Measurements from ENCODE around the gene C9orf72.

C9orf72 gene

DNA sequence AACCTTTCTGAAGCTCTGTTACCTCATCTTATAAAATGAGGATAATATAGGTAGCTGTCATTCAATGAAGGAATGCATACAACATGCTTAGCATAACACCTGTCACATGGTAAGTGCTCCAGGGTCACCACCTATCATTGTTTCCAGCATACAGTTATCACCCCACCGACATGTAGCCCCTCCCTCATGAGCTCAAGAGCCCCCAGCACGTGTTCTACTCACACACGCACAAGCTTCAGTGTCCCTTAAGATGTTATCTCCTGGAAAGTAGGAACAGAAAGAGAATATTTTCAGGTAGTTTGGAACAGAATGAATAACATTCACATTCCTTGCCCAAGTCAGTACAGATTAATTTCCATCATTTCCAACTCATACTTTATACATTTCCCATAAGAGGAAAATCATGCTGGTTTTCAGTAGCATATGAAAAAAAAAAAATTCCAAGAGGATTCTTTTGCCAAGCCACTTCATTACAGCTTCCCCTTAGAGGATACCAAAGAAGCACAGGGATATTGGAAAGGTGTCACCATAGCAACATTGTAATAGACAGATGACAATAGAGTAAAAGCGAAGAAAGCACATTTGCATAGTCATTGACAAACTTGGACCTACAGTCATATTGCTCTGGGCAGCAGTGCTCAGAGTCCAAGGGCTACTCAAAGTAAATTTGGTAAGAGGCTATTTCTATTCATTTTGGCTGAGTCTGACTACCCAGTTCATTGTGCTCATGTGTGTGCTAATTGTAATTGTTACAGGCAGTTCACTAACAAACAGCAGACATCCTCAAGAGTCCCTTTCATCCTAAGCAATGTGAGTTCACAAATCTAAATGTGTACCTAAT is 42.1 kb downstream of the C9orf72 start:
- DNase-seq (ENCODE audit: low read depth in 2 of 2): no peak
- no peak for TF ChIP-seq CTCF (IDR thresholded peaks at IDR 0.05; ENCODE audit: low read depth, low read length)
- no peak overlapping the region for H3K4me3 ChIP-seq (replicated peaks in 1 of 2; ENCODE audit: low read depth in 2 of 2, low read length in 2 of 2)

- peak; percentile 74 for TF ChIP-seq CTCF (IDR thresholded peaks at IDR 0.05; ENCODE audit: low read depth, low read length)
- H3K4me3 ChIP-seq (replicated peaks in 1 of 2; ENCODE audit: low read depth in 2 of 2, low read length in 2 of 2): peak within 1 kb of the TSS; percentile 60 to 61
- peak; percentile 63 to 77 for DNase-seq (ENCODE audit: low read depth in 2 of 2)
Measured at GRCh38 chr9:27529316-27530278, 43.7 kb downstream of the C9orf72 start, which contains the start of gene MOB3B. TSS of gene MOB3B (minus strand) at chr9:27529814. CDS start at chr9:27455550, 74,264 bp downstream.

DNA sequence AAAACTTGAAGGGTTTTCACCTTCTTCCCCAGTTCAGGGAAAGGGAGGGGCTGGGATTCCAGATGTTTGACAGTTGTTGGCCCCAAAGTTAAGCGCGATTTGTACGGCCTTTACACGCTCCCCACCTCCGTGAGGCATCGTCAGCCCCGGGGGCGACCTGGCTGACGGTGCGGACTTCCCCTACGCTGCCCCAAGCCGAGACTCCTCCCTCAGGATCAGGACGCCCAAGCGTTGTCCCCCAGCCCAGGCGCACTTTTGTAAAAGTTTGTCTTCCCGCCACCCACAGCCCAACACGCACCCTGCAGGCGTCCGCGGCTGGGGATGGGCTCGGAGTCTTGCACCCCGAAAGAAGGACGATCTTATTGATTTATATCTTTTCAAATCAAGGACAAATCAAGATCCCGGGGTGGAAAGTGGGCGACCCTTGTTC is 44.4 kb downstream of the C9orf72 start:
- no peak for TF ChIP-seq CTCF (IDR thresholded peaks at IDR 0.05; ENCODE audit: low read depth, low read length)
- H3K4me3 ChIP-seq (replicated peaks in 1 of 2; ENCODE audit: low read depth in 2 of 2, low read length in 2 of 2): peak overlapping the region; percentile 60 to 61
- DNase-seq (ENCODE audit: low read depth in 2 of 2): peak in 1 of 2 donors; percentile 17

DNA sequence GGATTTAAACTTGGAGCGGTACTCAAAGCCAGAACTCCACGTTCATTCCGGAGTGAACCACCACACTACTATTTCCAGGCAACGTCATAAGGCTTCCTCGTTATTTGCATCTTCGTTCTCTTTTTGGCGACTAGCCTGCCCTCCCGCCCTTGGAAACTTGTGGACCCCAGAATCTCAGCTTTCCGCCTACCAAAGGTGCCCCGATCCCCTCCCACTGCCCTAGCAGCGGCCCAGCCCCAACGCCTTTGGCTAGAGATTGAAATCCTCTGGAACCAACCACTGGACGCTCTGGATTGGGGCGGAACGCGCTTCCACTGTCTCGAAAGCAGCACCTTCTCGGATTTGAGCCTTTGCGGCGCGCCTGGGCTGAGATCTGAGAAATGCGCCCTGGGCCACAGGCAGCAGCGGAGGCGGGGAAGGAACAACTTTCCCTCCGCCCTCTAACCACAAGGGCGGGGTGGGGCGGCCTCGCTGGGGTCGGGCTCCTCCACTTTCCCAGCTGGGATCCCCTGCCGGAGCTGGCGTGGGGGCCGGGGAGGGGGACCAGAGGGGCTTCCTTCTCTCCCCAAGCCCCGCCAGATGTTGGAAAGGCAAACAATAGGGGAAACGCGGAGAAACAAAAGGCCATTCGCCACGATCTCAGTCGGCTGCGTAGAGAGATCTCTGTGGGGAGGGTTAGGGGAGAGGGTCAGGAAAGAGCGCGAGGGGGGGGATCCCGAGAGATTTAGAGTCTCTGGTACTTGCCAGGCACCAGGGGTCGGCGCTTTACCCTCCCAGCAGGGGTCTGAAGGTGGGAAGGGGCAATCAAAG is 45.0 kb downstream of the C9orf72 start:
- H3K4me3 ChIP-seq (replicated peaks in 1 of 2; ENCODE audit: low read depth in 2 of 2, low read length in 2 of 2): peak overlapping the region; percentile 60 to 61
- peak; percentile 58 to 62 for DNase-seq (ENCODE audit: low read depth in 2 of 2)
- TF ChIP-seq CTCF (IDR thresholded peaks at IDR 0.05; ENCODE audit: low read depth, low read length): no peak

GRCh38 chr9:27527702-27528075 is 45.6 kb downstream of the C9orf72 start:
- no peak overlapping the region for H3K4me3 ChIP-seq (replicated peaks in 1 of 2; ENCODE audit: low read depth in 2 of 2, low read length in 2 of 2)
- no peak for DNase-seq (ENCODE audit: low read depth in 2 of 2)
- TF ChIP-seq CTCF (IDR thresholded peaks at IDR 0.05; ENCODE audit: low read depth, low read length): no peak

- no peak for DNase-seq (ENCODE audit: low read depth in 2 of 2)
- no peak for TF ChIP-seq CTCF (IDR thresholded peaks at IDR 0.05; ENCODE audit: low read depth, low read length)
Measured at GRCh38 chr9:27524236-27524635, 49.0 kb downstream of the C9orf72 start, which contains the start of gene IFNK. TSS of gene IFNK (plus strand) at chr9:27524290. CDS start at chr9:27524337, 47 bp downstream.

More at GRCh38 chr9:27524236-27524635, 49.0 kb downstream of the C9orf72 start, which contains the start of gene IFNK:
- H3K4me3 ChIP-seq (replicated peaks in 1 of 2; ENCODE audit: low read depth in 2 of 2, low read length in 2 of 2): no peak within 1 kb of the TSS

Measured in cardiac fibroblast (primary cell).